Ovary (tissue), 3 donors: ENCODE measurements around the gene DNMT1.

ENCODE experiments used
- CTCF ChIP-seq, 3 donors: fragments of 450-650 bp in 2 of 3; fragments of 200-600 bp in 1 of 3; IDR thresholded peaks; one replicate each; pipeline versions ENCODE4 v1.5.1 to v1.8.0; 2016 to 2022; ENCODE audit warnings: antibody characterized with exemption in 3 of 3, mild to moderate bottlenecking in 1 of 3
- EP300 ChIP-seq: sonication (generic); formaldehyde crosslinking; IDR thresholded peaks from one replicate; pipeline ENCODE4 v1.6.1; 2017; ENCODE audit warnings: antibody characterized with exemption
- donor health status: DM: no; HTN: no; CAD: no.

- TF ChIP-seq EP300 (no peak), CTCF (IDR thresholded peaks at IDR 0.05) (no peak)
Measured at GRCh38 chr19:10114651-10115391, 79.9 kb downstream of the DNMT1 start.
